GM12873 (cell line): ENCODE data around the gene P2RY11.

Experiments used
- CTCF ChIP-seq: IDR thresholded peaks from 2 replicates; pipeline ENCODE4 v1.5.1; 2012; ENCODE audit warnings: low read depth, mild to moderate bottlenecking, moderate library complexity, low read length, control low read depth; ENCODE audit not compliant: insufficient read depth; ENCODE audit errors: missing control alignments

The P2RY11 gene

GRCh38 chr19:10143681-10144080, 32.2 kb downstream of the P2RY11 start:
- no peak for TF ChIP-seq CTCF

DNA sequence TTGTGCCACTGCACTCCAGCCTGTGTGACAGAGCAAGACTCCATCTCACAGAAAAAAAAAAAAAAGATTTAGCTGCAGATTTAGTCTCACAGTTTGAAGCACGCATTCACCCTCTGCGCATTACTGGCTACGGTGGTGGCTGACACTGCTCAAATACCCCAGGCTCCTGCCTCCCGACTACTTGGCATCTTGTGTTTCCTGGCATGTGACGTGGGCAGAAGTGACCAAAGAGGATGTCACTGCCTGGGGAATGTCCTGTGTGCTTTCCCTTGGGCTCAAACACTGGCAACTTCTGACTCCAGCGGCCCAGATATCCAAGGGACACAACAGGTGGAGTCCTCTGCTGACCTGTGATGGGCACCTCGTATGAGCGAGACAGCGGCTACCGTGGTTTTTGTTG, 32.9 kb downstream of the P2RY11 start:
- TF ChIP-seq CTCF = no peak

DNA sequence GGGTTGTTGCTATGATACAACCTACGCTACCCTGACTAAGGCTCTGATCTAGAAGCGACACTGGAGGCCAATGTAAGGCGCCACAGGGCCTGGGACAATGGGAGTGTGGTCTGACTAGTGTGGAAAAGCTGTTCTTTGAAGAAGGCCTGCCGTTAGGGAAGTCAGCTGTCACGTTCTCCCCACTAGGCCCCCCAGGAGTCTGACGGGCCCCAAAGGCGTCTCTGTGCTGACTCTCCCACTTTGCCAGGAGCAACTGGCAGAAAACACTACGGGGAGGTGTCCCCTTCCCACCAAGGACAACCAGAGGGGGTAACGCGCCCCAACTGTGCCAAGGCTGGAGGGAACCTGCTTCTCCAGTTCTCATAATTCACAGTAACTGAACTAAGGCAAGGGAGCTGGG, 33.5 kb downstream of the P2RY11 start:
- no peak for TF ChIP-seq CTCF

GRCh38 chr19:10146142-10146541, 34.6 kb downstream of the P2RY11 start:
- no peak for TF ChIP-seq CTCF

DNA sequence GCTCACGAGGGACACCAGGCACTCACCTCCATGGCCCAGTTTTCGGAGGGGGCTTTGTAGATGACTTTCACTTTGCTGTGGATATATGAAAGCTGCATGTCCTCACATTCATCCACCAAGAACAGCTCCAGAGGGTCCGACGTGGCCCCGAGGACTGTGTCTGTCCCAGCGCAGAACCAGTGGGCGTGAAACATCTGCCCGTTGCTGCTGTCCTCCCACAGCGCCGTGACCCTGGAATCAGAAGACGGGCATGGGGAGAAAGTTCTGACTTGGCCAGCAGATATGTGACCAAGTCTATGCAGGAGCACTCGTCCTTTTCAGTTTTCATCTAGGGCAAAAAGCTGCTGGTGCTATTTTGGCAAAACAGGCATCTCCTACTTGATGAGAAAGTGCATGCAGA, 37.9 kb downstream of the P2RY11 start:
- no peak for TF ChIP-seq CTCF

- TF ChIP-seq CTCF = no peak
Measured at GRCh38 chr19:10151521-10151920, 40.0 kb downstream of the P2RY11 start.

DNA sequence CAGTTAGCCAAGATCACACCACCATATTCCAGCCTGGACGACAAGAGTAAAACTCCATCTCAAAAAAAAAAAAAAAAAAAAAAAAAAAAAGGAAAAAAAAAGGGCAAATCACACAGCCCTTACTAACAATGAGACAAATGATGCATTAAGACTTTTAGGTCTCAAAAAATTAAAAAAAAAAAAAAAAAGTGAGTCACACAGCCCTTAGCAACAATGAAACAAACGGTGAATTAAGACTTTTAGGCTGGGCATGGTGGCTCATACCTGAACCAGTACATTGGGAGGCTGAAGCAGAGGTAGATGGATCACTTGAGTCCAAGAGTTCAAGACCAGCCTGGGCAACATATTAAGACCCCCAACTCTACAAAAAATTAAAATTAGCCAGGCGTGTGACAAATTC, 40.6 kb downstream of the P2RY11 start:
- no peak for TF ChIP-seq CTCF
